Mucosa of descending colon (tissue), 3 donors: Measurements from ENCODE around the gene MARS1. TPM values are rescaled to one million over a fixed set of nuclear protein-coding genes. Genes with fewer than 3 reads are reported as not detected.
"Not testable (repeated sequence)": the region's sequence is repeated elsewhere in the genome, so short reads cannot be mapped to it uniquely, and the experiment has no call there.

Experiments
- ATAC-seq: fragments of 200-7000 bp; cut with Tn5 transposase; one replicate; pipeline ENCODE4 v1.9.1; 2020; ENCODE audit warnings: mild to moderate bottlenecking, moderate library complexity
- DNase-seq, 3 donors: peaks; one replicate each; pipeline ENCODE4 v3.0.0-alpha.2; 2020
- H3K36me3 ChIP-seq: fragments of 200-600 bp; one replicate; pipeline ENCODE4 v1.8.0; 2021; ENCODE audit warnings: low read depth, mild to moderate bottlenecking
- H3K4me1 ChIP-seq: fragments of 200-600 bp; one replicate; pipeline ENCODE4 v1.8.0; 2021; ENCODE audit warnings: low read depth, mild to moderate bottlenecking
- H3K4me3 ChIP-seq: fragments of 200-600 bp; one replicate; pipeline ENCODE4 v1.8.0; 2021; ENCODE audit warnings: mild to moderate bottlenecking
- H3K9me3 ChIP-seq: fragments of 200-600 bp; one replicate; pipeline ENCODE4 v1.8.0; 2021; ENCODE audit warnings: mild to moderate bottlenecking
- CTCF ChIP-seq: fragments of 200-600 bp; IDR thresholded peaks from one replicate; pipeline ENCODE4 v1.8.0; 2022; ENCODE audit warnings: antibody characterized with exemption, mild to moderate bottlenecking
- intact Hi-C, 2 donors: fragments of 100-400 bp; cut with DNase I in 1 of 2; cut with micrococcal nuclease in 1 of 2; formaldehyde crosslinking; loops; one replicate each; pipeline versions ENCODE4 v1.11.0 to v1.11.1; 2022; cut with DNase I, micrococcal nuclease
- total RNA-seq, 3 donors: library from RNA; stranded (reverse); fragmentation: NEBNext Ultra II Directional in 2 of 3; extraction: Animal tissue kit (Norgen Biotek cat#: 25700) in 2 of 3; gene quantifications; one replicate each; pipeline versions ENCODE4 v1.2.1 to v1.2.4, GENCODE V29; 2021 to 2023
- donor health status: DM: no; HTN: no; CAD: no; lungs with moderate emphysema.
- donor health status: DM: no; HTN: no; CAD: no.
- donor health status: DM: no; HTN: yes; CAD: no.

MARS1 gene
- total RNA-seq, 3 donors from 2014 or later: 63.7 to 117 (median 94.7) TPM

- Histone ChIP-seq H3K36me3 (peaks cover 8% of the 10 kb centered on the region), H3K4me3 (no peak overlapping the region), H3K4me1 (peaks cover 22% of the 10 kb centered on the region), H3K9me3 (no peaks in the 10 kb centered on the region)
- no peak for ATAC-seq
- DNase-seq: no peak
- TF ChIP-seq CTCF: no peak
- intact Hi-C loops: no loop called here
These were observed 27.0 kb downstream of the MARS1 start for GRCh38 chr12:57514720-57515407.

- Histone ChIP-seq H3K9me3 (no peaks in the 10 kb centered on the region), H3K4me3 (no peak overlapping the region), H3K4me1 (peaks cover 22% of the 10 kb centered on the region), H3K36me3 (peaks cover 8% of the 10 kb centered on the region)
- DNase-seq: no peak
- intact Hi-C loops: no loop called here
- no peak for TF ChIP-seq CTCF
- no peak for ATAC-seq
These were observed 27.6 kb downstream of the MARS1 start for GRCh38 chr12:57515408-57515933.

GRCh38 chr12:57515934-57516541 lies 28.2 kb downstream of the MARS1 start:
- Histone ChIP-seq H3K4me3 (no peak overlapping the region), H3K9me3 (no peaks in the 10 kb centered on the region), H3K36me3 (peaks cover 8% of the 10 kb centered on the region), H3K4me1 (peaks cover 23% of the 10 kb centered on the region)
- intact Hi-C loops: no loop called here
- no peak for TF ChIP-seq CTCF
- no peak for DNase-seq
- no peak for ATAC-seq

- Histone ChIP-seq H3K4me1 (peaks cover 29% of the 10 kb centered on the region), H3K9me3 (no peaks in the 10 kb centered on the region), H3K36me3 (peaks cover 8% of the 10 kb centered on the region), H3K4me3 (no peak overlapping the region)
- DNase-seq (no peak), ATAC-seq (no peak)
- intact Hi-C loops: no loop called here
- TF ChIP-seq CTCF: no peak
These were observed 28.8 kb downstream of the MARS1 start for GRCh38 chr12:57516617-57517153.

- no peak for TF ChIP-seq CTCF
- DNase-seq (no peak), ATAC-seq (no peak)
- intact Hi-C loops: no loop called here
- Histone ChIP-seq H3K4me3 (no peak overlapping the region), H3K9me3 (no peaks in the 10 kb centered on the region), H3K36me3 (peaks cover 8% of the 10 kb centered on the region), H3K4me1 (peaks cover 30% of the 10 kb centered on the region)
These were observed 29.3 kb downstream of the MARS1 start for GRCh38 chr12:57517187-57517586.

GRCh38 chr12:57517718-57518117 lies 29.9 kb downstream of the MARS1 start:
- H3K36me3 ChIP-seq, intact Hi-C loops, ATAC-seq, DNase-seq, H3K4me3 ChIP-seq, H3K9me3 ChIP-seq: not testable (repeated sequence)
- peaks cover 30% of the 10 kb centered on the region for H3K4me1 ChIP-seq
